Measurements from ENCODE around the gene ERN1. TPM values are rescaled to one million over a fixed set of nuclear protein-coding genes. Genes with fewer than 3 reads are reported as not detected.

The ERN1 gene
- polyA plus RNA-seq, 1 donor from 2014 or later: 2.3 TPM

GRCh38 chr17:64166876-64167275 is 36.9 kb upstream of the ERN1 start:
- Histone ChIP-seq H3K4me3 (ENCODE audit: low read length) (no peak overlapping the region), H3K9ac (ENCODE audit: low read length) (no peak overlapping the region), H3K9me3 (ENCODE audit: low read length) (no peaks in the 10 kb centered on the region), H3K9me2 (ENCODE audit: insufficient read depth, low read length) (no peaks in the 10 kb centered on the region), H4K20me1 (ENCODE audit: insufficient read depth) (no peaks in the 10 kb centered on the region), H3K36me3 (ENCODE audit: insufficient read depth, low read length) (no peaks in the 10 kb centered on the region), H3K27ac (ENCODE audit: low read length) (no peak overlapping the region), H3K79me2 (replicated peaks; ENCODE audit: insufficient read depth, low read length) (no peaks in the 10 kb centered on the region), H3K27me3 (ENCODE audit: insufficient read depth, low read depth, low read length) (no peaks in the 10 kb centered on the region), H3F3A (ENCODE audit: insufficient read depth, low read length, poor library complexity, severe bottlenecking) (no peaks in the 10 kb centered on the region), H3K4me2 (ENCODE audit: low read length) (no peak overlapping the region), H2AFZ (ENCODE audit: low read depth, low read length) (no peak overlapping the region)
- TF ChIP-seq EZH2 (IDR thresholded peaks at IDR 0.05; ENCODE audit: borderline replicate concordance, insufficient read depth, low read length, poor library complexity, severe bottlenecking): no peak
- no peak for TF ChIP-seq POLR2AphosphoS5 (IDR thresholded peaks at IDR 0.05)
- TF ChIP-seq CTCF (IDR thresholded peaks at IDR 0.05; ENCODE audit: poor library complexity, severe bottlenecking): no peak
- no peak for TF ChIP-seq SMC3 (conservative IDR thresholded peaks at IDR 0.05; ENCODE audit: poor library complexity)
- no peak for TF ChIP-seq REST (IDR thresholded peaks at IDR 0.05; ENCODE audit: borderline replicate concordance)
- TF ChIP-seq MXI1 (conservative IDR thresholded peaks at IDR 0.05; ENCODE audit: poor library complexity, severe bottlenecking): no peak
- TF ChIP-seq TAF1 (IDR thresholded peaks at IDR 0.05; ENCODE audit: low read depth): no peak
- no peak for TF ChIP-seq RAD21 (conservative IDR thresholded peaks at IDR 0.05)

GRCh38 chr17:64165347-64165746 is 35.4 kb upstream of the ERN1 start:
- TF ChIP-seq EP300 (conservative IDR thresholded peaks at IDR 0.05; ENCODE audit: poor library complexity, severe bottlenecking) (no peak), CTCF (IDR thresholded peaks at IDR 0.05; ENCODE audit: poor library complexity, severe bottlenecking) (no peak), TAF1 (IDR thresholded peaks at IDR 0.05; ENCODE audit: low read depth) (no peak), SMC3 (conservative IDR thresholded peaks at IDR 0.05; ENCODE audit: poor library complexity) (no peak), MXI1 (conservative IDR thresholded peaks at IDR 0.05; ENCODE audit: poor library complexity, severe bottlenecking) (no peak), POLR2AphosphoS5 (IDR thresholded peaks at IDR 0.05) (no peak), REST (IDR thresholded peaks at IDR 0.05; ENCODE audit: borderline replicate concordance) (no peak), RAD21 (conservative IDR thresholded peaks at IDR 0.05) (no peak), EZH2 (IDR thresholded peaks at IDR 0.05; ENCODE audit: borderline replicate concordance, insufficient read depth, low read length, poor library complexity, severe bottlenecking) (no peak)
- Histone ChIP-seq H3K4me2 (ENCODE audit: low read length) (no peak overlapping the region), H3K9ac (ENCODE audit: low read length) (no peak overlapping the region), H3K79me2 (replicated peaks; ENCODE audit: insufficient read depth, low read length) (no peaks in the 10 kb centered on the region), H4K20me1 (ENCODE audit: insufficient read depth) (no peaks in the 10 kb centered on the region), H3K27me3 (ENCODE audit: insufficient read depth, low read depth, low read length) (no peaks in the 10 kb centered on the region), H3K27ac (ENCODE audit: low read length) (no peak overlapping the region), H3K4me3 (ENCODE audit: low read length) (no peak overlapping the region), H3K36me3 (ENCODE audit: insufficient read depth, low read length) (no peaks in the 10 kb centered on the region), H3F3A (ENCODE audit: insufficient read depth, low read length, poor library complexity, severe bottlenecking) (no peaks in the 10 kb centered on the region), H3K9me3 (ENCODE audit: low read length) (no peaks in the 10 kb centered on the region), H2AFZ (ENCODE audit: low read depth, low read length) (no peak overlapping the region), H3K9me2 (ENCODE audit: insufficient read depth, low read length) (no peaks in the 10 kb centered on the region)

Measured in neural cell (in vitro differentiated cells).